Kidney (tissue), 14 donors: Measurements from ENCODE around the gene TOGARAM1. TPM values are rescaled to one million over a fixed set of nuclear protein-coding genes. Genes with fewer than 3 reads are reported as not detected.

ENCODE experiments used
- DNase-seq, 5 donors: peaks; one replicate each; pipeline ENCODE4 v3.0.0-alpha.2; 2013 to 2020
- FAIRE-seq: peaks from 2 replicates; lab custom pipeline; 2012; peaks lifted over from hg19 to GRCh38; lab: Jason Lieb, UNC
- H3K27ac ChIP-seq, 2 donors: one replicate each; pipeline ENCODE4 v1.7.0; 2013; ENCODE audit warnings: low read depth in 2 of 2, low read length in 2 of 2, inconsistent platforms in 1 of 2
- H3K27me3 ChIP-seq: one replicate; pipeline ENCODE4 v1.7.1; 2013; ENCODE audit warnings: low read length, inconsistent platforms; ENCODE audit not compliant: control insufficient read depth, insufficient read depth
- H3K36me3 ChIP-seq, 3 donors: one replicate each; pipeline versions ENCODE4 v1.7.0 to v1.7.1; 2013; ENCODE audit warnings: low read length in 3 of 3, control low read depth in 1 of 3, inconsistent platforms in 1 of 3; ENCODE audit not compliant: insufficient read depth in 3 of 3, control insufficient read depth in 2 of 3
- H3K4me1 ChIP-seq, 3 donors: one replicate each; pipeline versions ENCODE4 v1.7.0 to v1.7.1; 2013; ENCODE audit warnings: low read length in 3 of 3, inconsistent platforms in 1 of 3, low read depth in 1 of 3; ENCODE audit not compliant: control insufficient read depth in 2 of 3, insufficient read depth in 2 of 3
- H3K4me3 ChIP-seq, 3 donors: one replicate each; pipeline versions ENCODE4 v1.7.0 to v1.8.1; 2013; ENCODE audit warnings: low read length in 3 of 3, control low read depth in 1 of 3, inconsistent platforms in 1 of 3
- H3K9ac ChIP-seq, 3 donors: one replicate each; pipeline versions ENCODE4 v1.7.0 to v1.7.1; 2013; ENCODE audit warnings: low read length in 3 of 3, control low read depth in 1 of 3, inconsistent platforms in 1 of 3
- H3K9me3 ChIP-seq, 3 donors: one replicate each; pipeline versions ENCODE4 v1.7.0 to v1.7.1; 2013; ENCODE audit warnings: low read length in 3 of 3, control low read depth in 1 of 3, inconsistent platforms in 1 of 3; ENCODE audit not compliant: control insufficient read depth in 2 of 3, insufficient read depth in 1 of 3
- CTCF ChIP-seq: IDR thresholded peaks from 3 replicates; pipeline ENCODE4 v1.5.1; 2012; ENCODE audit warnings: mild to moderate bottlenecking, moderate library complexity, borderline replicate concordance; ENCODE audit not compliant: insufficient read depth; ENCODE audit errors: extremely low read depth
- intact Hi-C: fragments of 100-400 bp; cut with DNase I; formaldehyde crosslinking; loops from one replicate; pipeline ENCODE4 v1.11.1; 2022
- polyA plus RNA-seq: library from polyadenylated mRNA; stranded (reverse); fragments of 350-450 nt; fragmentation: Illumina TruSeq; extraction: RNeasy Lipid Tissue Mini Kit (QIAGEN cat#74804); gene quantifications from one replicate; pipeline ENCODE4 v1.2.3, GENCODE V29; 2014; ENCODE audit warnings: low read depth, low replicate concordance; ENCODE audit not compliant: insufficient read depth
- total RNA-seq: library from RNA; stranded (reverse); fragmentation: NEBNext Ultra II Directional; extraction: Animal tissue kit (Norgen Biotek cat#: 25700); gene quantifications from one replicate; pipeline ENCODE4 v1.2.1, GENCODE V29; 2021
- donor health status: control.
- donor health status: control.
- donor health status: control.
- donor health status: control.
- donor health status: control.
- donor health status: DM: yes; HTN: yes; CAD: no.
- donor health status: Normal renal cell carcinoma (clear cell type).

TOGARAM1 gene
- total and polyA plus RNA-seq, 2 donors from 2014 or later = 9.5 to 25.6 TPM

- FAIRE-seq = no peak
- TF ChIP-seq CTCF = no peak
These were observed 7.2 kb upstream of the TOGARAM1 start for GRCh38 chr14:44954750-44955149.

DNA sequence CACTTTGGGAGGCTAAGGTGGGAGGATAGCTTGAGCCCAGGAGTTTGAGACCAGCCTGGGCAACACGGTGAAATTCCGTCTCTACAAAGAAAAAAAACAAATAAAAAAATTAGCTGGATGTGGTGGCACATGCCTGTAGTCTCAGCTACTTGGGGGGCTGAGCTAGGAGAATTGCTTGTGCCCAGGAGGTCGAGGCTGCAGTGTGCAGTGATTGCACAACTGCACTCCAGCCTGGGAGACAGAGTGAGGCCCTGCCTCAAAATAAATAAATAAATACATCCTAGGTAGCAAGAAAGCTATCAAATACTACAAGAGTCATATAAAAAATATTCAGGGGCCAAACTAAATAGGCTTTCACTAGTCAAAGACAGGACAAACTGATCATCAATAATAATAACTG, 6.5 kb upstream of the TOGARAM1 start:
- Histone ChIP-seq H3K27ac (no peak overlapping the region), H3K27me3 (no peaks in the 10 kb centered on the region), H3K4me3 (no peak overlapping the region), H3K9me3 (no peaks in the 10 kb centered on the region), H3K9ac (no peak overlapping the region), H3K36me3 (no peaks in the 10 kb centered on the region), H3K4me1 (peaks cover 3 to 11% (median 5%) of the 10 kb centered on the region in 3 donors)
- no peak for DNase-seq
- no peak for TF ChIP-seq CTCF
- no peak for FAIRE-seq
- intact Hi-C loops = no loop called here

More at GRCh38 chr14:44954750-44955149, 7.2 kb upstream of the TOGARAM1 start:
- H3K27ac ChIP-seq = no peak overlapping the region
- H3K9ac ChIP-seq = no peak overlapping the region
- H3K27me3 ChIP-seq = no peaks in the 10 kb centered on the region
- no peak overlapping the region for H3K4me3 ChIP-seq
- intact Hi-C loops = no loop called here
- no peak for DNase-seq
- no peaks in the 10 kb centered on the region for H3K36me3 ChIP-seq
- no peaks in the 10 kb centered on the region for H3K9me3 ChIP-seq
- peaks cover 0 to 5% (median 0%) of the 10 kb centered on the region in 3 donors for H3K4me1 ChIP-seq

DNA sequence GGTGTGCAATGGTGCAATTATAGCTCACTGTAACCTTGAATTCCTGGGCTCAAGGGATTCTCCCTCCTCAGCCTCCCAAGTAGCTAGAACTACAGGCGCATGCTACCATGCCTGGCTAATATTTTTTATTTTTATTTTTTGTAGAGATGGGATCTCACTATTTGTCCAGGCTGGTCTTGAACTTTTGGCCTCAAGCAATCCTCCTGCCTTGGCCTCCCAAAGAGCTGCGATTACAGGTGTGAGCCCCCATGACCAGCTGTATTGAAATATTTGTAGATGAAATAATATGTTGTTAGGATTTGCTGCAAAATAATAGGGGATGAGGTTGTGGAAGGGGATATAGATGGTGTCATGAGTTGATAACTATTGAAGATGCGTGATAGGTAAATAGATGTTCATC, 5.1 kb upstream of the TOGARAM1 start:
- Histone ChIP-seq H3K27ac (no peak overlapping the region), H3K9ac (no peak overlapping the region), H3K36me3 (no peaks in the 10 kb centered on the region), H3K4me1 (peaks cover 3 to 11% (median 5%) of the 10 kb centered on the region in 3 donors), H3K9me3 (no peaks in the 10 kb centered on the region), H3K4me3 (no peak overlapping the region), H3K27me3 (no peaks in the 10 kb centered on the region)
- intact Hi-C loops = no loop called here
- FAIRE-seq = no peak
- no peak for TF ChIP-seq CTCF
- no peak for DNase-seq

GRCh38 chr14:44959538-44959937, 2.5 kb upstream of the TOGARAM1 start:
- H3K9ac ChIP-seq = peak overlapping the region in 1 of 3 donors; percentile 5
- no peaks in the 10 kb centered on the region for H3K36me3 ChIP-seq
- DNase-seq (no peak), FAIRE-seq (no peak)
- no peak for TF ChIP-seq CTCF
- no peak overlapping the region for H3K4me3 ChIP-seq
- H3K9me3 ChIP-seq = no peaks in the 10 kb centered on the region
- peaks cover 3 to 14% (median 11%) of the 10 kb centered on the region in 3 donors for H3K4me1 ChIP-seq
- no peak overlapping the region for H3K27ac ChIP-seq
- intact Hi-C loops = no loop called here
- H3K27me3 ChIP-seq = no peaks in the 10 kb centered on the region
